SKM-1 treated with dmso at 0.1 percent for 144 hours (cell line): ENCODE data around the gene AIFM2.

Experiments used
- DNase-seq: peaks from one replicate; lab custom pipeline; 2025; ENCODE audit not compliant: unreplicated experiment; lab: John Stamatoyannopoulos, UW

The AIFM2 gene

DNA sequence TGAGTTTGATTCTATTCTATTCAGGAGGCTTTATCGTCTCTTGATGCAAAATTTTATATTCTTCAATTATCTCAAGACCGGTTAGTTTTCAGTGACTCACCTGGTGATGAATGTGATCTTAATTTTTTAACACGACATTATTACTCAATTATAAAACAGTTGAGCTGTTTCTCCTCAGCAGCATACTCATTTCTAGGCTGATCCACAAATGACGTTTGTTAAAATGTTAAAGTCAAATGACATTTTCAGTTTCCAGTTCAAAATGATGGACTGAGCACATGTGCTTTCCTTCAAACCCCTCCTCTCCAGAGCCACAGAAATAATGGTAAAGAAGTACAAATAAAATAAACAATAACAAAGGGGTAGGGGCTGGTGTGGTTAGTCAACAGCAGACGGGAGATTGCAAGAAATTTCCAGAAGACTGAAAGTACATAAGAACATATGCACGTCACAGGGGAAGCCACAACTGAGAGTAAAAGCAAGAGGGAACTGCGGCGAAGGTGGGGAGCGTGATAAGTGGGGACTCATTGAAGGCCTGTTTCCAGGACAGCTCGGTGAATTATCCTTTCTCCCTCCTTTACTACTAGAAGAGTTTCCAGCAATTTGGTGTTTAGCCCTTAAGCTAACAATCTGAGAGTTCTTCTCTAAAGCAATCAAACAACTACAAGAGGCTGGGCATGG is 69.1 kb downstream of the AIFM2 start:
- no peak for DNase-seq
